Measurements from ENCODE around the gene E2F3.
A peak's percentile ranks its signal among the peaks of the same experiment; 100 is the strongest.
"Not testable (repeated sequence)": the region's sequence is repeated elsewhere in the genome, so short reads cannot be mapped to it uniquely, and the experiment has no call there.

E2F3 gene

DNA sequence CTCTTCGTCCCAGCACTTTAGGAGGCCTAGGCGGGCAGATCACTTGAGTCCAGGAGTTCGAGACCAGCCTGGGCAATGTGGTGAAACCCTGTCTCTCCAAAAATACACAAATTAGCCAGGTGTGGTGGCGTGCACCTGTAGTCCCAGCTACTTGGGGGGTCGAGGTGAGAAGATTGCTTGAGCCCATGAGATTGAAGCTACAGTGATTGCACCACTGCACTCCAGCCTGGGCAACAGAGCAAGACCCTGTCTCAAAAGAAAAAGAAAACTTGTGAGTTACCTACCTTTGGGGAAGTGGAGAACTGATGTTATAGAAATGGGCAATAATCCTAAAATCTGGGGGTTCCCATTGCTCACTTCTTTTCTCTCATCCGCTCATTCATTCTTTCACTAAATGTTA, 58.0 kb downstream of the E2F3 start:
- Mint-ChIP-seq H3K27me3 (no peaks in the 10 kb centered on the region), H3K9me3 (no peaks in the 10 kb centered on the region), H3K4me1 (ENCODE audit: low read depth) (peaks cover 12% of the 10 kb centered on the region), H3K36me3 (ENCODE audit: low read depth) (peaks cover 61% of the 10 kb centered on the region), H3K27ac (no peak overlapping the region), H3K4me3 (no peak overlapping the region)
- DNase-seq, result no peak

DNA sequence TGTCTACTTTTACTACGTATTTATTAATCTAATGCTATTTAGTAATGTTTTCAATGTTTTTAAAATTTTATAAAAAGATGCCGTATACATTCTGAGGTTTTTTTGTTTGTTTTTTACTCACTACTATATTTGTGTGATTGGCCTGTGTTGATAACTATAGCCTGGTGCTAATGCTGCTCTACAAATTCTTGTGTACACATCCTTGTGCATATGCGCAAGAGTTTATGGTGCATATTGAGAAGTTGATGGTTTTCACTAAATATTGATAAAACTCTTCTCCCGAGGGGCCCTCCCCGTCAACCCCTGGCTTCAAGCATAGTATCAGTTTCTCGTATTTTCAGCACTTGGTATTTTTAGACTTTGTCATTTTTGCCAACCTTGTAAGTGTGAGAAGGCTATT, 59.9 kb downstream of the E2F3 start:
- Mint-ChIP-seq H3K27me3 (no peaks in the 10 kb centered on the region), H3K4me3 (no peak overlapping the region), H3K36me3 (ENCODE audit: low read depth) (peaks cover 73% of the 10 kb centered on the region), H3K27ac (no peak overlapping the region), H3K9me3 (peaks cover 4% of the 10 kb centered on the region), H3K4me1 (ENCODE audit: low read depth) (peaks cover 9% of the 10 kb centered on the region)
- no peak for DNase-seq

- Mint-ChIP-seq H3K4me1 (ENCODE audit: low read depth) (peaks cover 20% of the 10 kb centered on the region), H3K36me3 (ENCODE audit: low read depth) (peaks cover 70% of the 10 kb centered on the region), H3K4me3 (no peak overlapping the region), H3K27ac (no peak overlapping the region), H3K27me3 (no peaks in the 10 kb centered on the region), H3K9me3 (peaks cover 4% of the 10 kb centered on the region)
- DNase-seq, result no peak
Measured at GRCh38 chr6:20463396-20463795, 61.7 kb downstream of the E2F3 start.

DNA sequence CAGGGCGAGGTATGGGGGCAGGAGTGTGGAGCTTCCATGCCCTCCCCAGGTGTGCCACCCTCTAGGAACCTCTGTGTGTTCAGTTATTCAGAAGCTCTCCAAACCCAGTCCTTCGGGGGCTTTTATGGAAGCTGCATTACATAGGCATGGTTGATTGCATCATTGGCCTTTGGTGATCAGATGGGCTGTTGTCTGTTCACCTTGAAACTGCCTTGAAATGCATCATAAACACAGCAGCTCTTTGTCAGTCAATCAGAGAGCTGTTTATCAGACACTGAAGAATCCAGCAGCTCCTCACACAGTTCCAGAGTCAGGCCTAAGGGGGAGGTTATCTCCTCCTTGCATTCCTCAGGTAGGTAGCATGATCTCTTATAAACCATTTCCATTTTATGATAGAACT, 62.4 kb downstream of the E2F3 start:
- peaks cover 20% of the 10 kb centered on the region for H3K4me1 Mint-ChIP-seq (ENCODE audit: low read depth)
- no peaks in the 10 kb centered on the region for H3K27me3 Mint-ChIP-seq
- DNase-seq, result no peak
- H3K27ac Mint-ChIP-seq, result no peak overlapping the region
- H3K9me3 Mint-ChIP-seq, result peaks cover 4% of the 10 kb centered on the region
- H3K36me3 Mint-ChIP-seq (ENCODE audit: low read depth), result peaks cover 69% of the 10 kb centered on the region
- no peak overlapping the region for H3K4me3 Mint-ChIP-seq

DNA sequence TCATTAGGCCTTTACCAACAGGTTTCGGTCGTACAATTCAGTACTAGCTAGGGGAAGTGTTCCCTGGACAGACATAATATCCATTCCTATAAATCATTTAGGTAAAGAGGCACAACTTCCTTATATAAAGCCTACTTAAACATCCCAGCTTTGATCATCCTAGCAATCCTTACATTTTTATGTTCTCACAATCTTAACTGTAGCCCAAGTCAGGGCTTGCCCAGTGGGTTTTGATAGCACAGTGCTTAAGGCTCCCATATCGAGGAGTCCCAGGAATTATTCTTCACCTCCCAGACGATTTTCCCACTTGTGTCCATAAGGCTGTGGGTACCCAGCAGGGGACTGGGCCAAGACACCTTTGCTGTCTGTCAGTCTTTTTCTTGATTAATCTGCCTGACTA, 63.2 kb downstream of the E2F3 start:
- no peak for DNase-seq
- peaks cover 64% of the 10 kb centered on the region for H3K36me3 Mint-ChIP-seq (ENCODE audit: low read depth)
- H3K4me1 Mint-ChIP-seq (ENCODE audit: low read depth), result peaks cover 20% of the 10 kb centered on the region
- H3K4me3 Mint-ChIP-seq, result no peak overlapping the region
- H3K27ac Mint-ChIP-seq, result peak overlapping the region; percentile 26
- peaks cover 4% of the 10 kb centered on the region for H3K9me3 Mint-ChIP-seq
- no peaks in the 10 kb centered on the region for H3K27me3 Mint-ChIP-seq

- H3K9me3 Mint-ChIP-seq, H3K27ac Mint-ChIP-seq, H3K4me3 Mint-ChIP-seq, DNase-seq, H3K27me3 Mint-ChIP-seq: not testable (repeated sequence)
- peaks cover 20% of the 10 kb centered on the region for H3K4me1 Mint-ChIP-seq (ENCODE audit: low read depth)
- H3K36me3 Mint-ChIP-seq (ENCODE audit: low read depth), result peaks cover 62% of the 10 kb centered on the region
Measured at GRCh38 chr6:20465616-20466015, 63.9 kb downstream of the E2F3 start.

DNA sequence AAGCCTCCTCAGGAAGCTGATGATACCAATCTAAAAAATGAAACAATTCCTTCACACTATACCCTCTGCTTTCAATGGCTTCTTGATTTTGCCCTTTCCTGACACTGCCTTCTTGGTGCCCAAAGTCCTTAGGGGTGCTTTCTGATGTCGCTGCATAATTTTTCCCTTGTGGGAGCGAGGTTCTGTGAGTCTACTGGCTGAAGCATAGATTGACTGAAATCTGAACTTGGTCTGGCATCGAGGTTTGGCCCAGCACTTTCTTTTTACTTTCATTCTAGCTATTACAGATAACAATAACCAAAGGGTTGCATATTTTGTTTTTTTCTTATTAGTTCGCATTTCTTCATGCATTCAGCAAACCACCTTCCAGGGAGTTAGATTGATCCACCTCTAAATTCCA, 65.8 kb downstream of the E2F3 start:
- peaks cover 20% of the 10 kb centered on the region for H3K4me1 Mint-ChIP-seq (ENCODE audit: low read depth)
- no peak overlapping the region for H3K4me3 Mint-ChIP-seq
- H3K27ac Mint-ChIP-seq, result peak overlapping the region; percentile 9
- no peak for DNase-seq
- H3K9me3 Mint-ChIP-seq, result peaks cover 4% of the 10 kb centered on the region
- peaks cover 52% of the 10 kb centered on the region for H3K36me3 Mint-ChIP-seq (ENCODE audit: low read depth)
- H3K27me3 Mint-ChIP-seq, result no peaks in the 10 kb centered on the region

DNA sequence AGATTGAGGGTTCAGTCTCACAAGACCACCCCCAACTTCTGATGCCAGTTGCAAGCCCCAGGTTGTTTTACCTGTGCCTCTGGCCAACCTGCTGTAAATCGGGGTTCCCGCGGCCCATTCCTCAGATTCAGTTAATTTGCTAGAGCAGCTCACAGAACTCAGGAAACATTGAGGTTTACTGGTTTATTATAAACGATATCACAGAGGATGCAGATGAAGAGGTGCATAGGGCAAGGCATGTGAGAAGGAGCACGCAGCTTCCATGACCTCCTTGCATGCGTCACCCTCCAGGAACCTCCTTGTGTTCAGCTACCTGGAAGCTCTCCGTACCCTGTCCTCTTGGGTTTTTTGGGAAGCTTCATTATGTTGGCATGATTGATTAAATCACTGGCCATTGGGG, 66.5 kb downstream of the E2F3 start:
- peaks cover 4% of the 10 kb centered on the region for H3K9me3 Mint-ChIP-seq
- DNase-seq, result no peak
- peaks cover 54% of the 10 kb centered on the region for H3K36me3 Mint-ChIP-seq (ENCODE audit: low read depth)
- no peak overlapping the region for H3K4me3 Mint-ChIP-seq
- H3K27me3 Mint-ChIP-seq, result no peaks in the 10 kb centered on the region
- no peak overlapping the region for H3K27ac Mint-ChIP-seq
- H3K4me1 Mint-ChIP-seq (ENCODE audit: low read depth), result peaks cover 19% of the 10 kb centered on the region

DNA sequence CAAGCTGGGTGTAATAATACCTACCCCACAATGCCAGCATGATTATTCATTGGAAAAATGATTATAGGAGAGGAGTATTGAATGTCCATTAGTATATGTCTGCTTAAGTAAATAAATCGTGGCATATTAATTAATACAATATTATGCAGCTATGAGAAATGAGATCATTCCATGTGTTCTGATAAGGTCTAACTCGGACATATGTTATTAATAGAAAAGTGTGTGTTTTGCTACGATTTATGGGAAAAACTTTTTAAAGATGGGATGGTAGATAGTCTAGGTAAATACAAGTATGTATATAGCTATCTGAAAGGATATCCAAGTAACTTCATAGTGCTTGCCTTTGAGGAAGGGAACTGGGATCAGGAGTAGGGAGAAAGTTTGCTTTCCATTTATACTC, 71.1 kb downstream of the E2F3 start:
- Mint-ChIP-seq H3K4me3 (no peak overlapping the region), H3K27ac (no peak overlapping the region), H3K9me3 (no peaks in the 10 kb centered on the region), H3K36me3 (ENCODE audit: low read depth) (peaks cover 29% of the 10 kb centered on the region), H3K4me1 (ENCODE audit: low read depth) (peaks cover 4% of the 10 kb centered on the region), H3K27me3 (no peaks in the 10 kb centered on the region)
- DNase-seq, result no peak

GRCh38 chr6:20473518-20473917, 71.8 kb downstream of the E2F3 start:
- Mint-ChIP-seq H3K4me3 (no peak overlapping the region), H3K36me3 (ENCODE audit: low read depth) (peaks cover 25% of the 10 kb centered on the region), H3K27me3 (no peaks in the 10 kb centered on the region), H3K9me3 (no peaks in the 10 kb centered on the region), H3K4me1 (ENCODE audit: low read depth) (no peaks in the 10 kb centered on the region), H3K27ac (no peak overlapping the region)
- DNase-seq, result no peak

GRCh38 chr6:20474874-20475542, 73.3 kb downstream of the E2F3 start:
- DNase-seq, result no peak
- Mint-ChIP-seq H3K9me3 (no peaks in the 10 kb centered on the region), H3K4me3 (no peak overlapping the region), H3K27ac (no peak overlapping the region), H3K36me3 (ENCODE audit: low read depth) (peaks cover 30% of the 10 kb centered on the region), H3K27me3 (no peaks in the 10 kb centered on the region), H3K4me1 (ENCODE audit: low read depth) (no peaks in the 10 kb centered on the region)

- Mint-ChIP-seq H3K4me3 (no peak overlapping the region), H3K9me3 (no peaks in the 10 kb centered on the region), H3K27ac (no peak overlapping the region), H3K27me3 (no peaks in the 10 kb centered on the region), H3K4me1 (ENCODE audit: low read depth) (no peaks in the 10 kb centered on the region), H3K36me3 (ENCODE audit: low read depth) (peaks cover 41% of the 10 kb centered on the region)
- DNase-seq, result no peak
Measured at GRCh38 chr6:20476501-20477043, 74.9 kb downstream of the E2F3 start.

- Mint-ChIP-seq H3K4me1 (ENCODE audit: low read depth) (no peaks in the 10 kb centered on the region), H3K9me3 (no peaks in the 10 kb centered on the region), H3K27ac (no peak overlapping the region), H3K36me3 (ENCODE audit: low read depth) (peaks cover 49% of the 10 kb centered on the region), H3K4me3 (no peak overlapping the region), H3K27me3 (no peaks in the 10 kb centered on the region)
- no peak for DNase-seq
Measured at GRCh38 chr6:20477485-20477884, 75.8 kb downstream of the E2F3 start.

DNA sequence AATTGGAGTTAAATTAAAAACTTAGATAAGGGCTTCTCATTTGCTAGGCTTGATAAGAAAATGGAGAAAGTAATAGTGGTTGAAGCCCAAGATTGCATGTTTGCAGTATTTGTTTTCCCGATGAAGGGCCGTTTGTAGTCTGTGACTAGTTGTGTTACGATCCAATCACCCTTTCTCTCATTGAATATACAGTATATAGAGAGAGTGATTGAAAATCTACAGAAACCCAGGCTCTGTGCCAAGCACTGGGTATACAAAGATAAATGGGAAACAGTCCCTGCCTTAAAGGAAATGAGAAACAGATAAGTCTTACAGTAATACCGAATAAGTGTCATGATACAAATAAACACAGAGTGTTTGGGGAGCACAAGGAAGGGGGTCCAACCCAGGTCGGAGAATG, 77.4 kb downstream of the E2F3 start:
- Mint-ChIP-seq H3K4me3 (no peak overlapping the region), H3K27ac (no peak overlapping the region), H3K27me3 (no peaks in the 10 kb centered on the region), H3K9me3 (no peaks in the 10 kb centered on the region), H3K36me3 (ENCODE audit: low read depth) (peaks cover 60% of the 10 kb centered on the region), H3K4me1 (ENCODE audit: low read depth) (no peaks in the 10 kb centered on the region)
- no peak for DNase-seq

GRCh38 chr6:20479526-20479925, 77.8 kb downstream of the E2F3 start:
- Mint-ChIP-seq H3K36me3 (ENCODE audit: low read depth) (peaks cover 62% of the 10 kb centered on the region), H3K4me1 (ENCODE audit: low read depth) (no peaks in the 10 kb centered on the region)
- no peak for DNase-seq

GRCh38 chr6:20481281-20481680, 79.6 kb downstream of the E2F3 start:
- no peak for DNase-seq
- Mint-ChIP-seq H3K9me3 (no peaks in the 10 kb centered on the region), H3K27me3 (no peaks in the 10 kb centered on the region), H3K4me1 (ENCODE audit: low read depth) (no peaks in the 10 kb centered on the region), H3K4me3 (no peak overlapping the region), H3K27ac (peak overlapping the region; percentile 50), H3K36me3 (ENCODE audit: low read depth) (peaks cover 77% of the 10 kb centered on the region)

More at GRCh38 chr6:20479526-20479925, 77.8 kb downstream of the E2F3 start:
- no peak overlapping the region for H3K27ac Mint-ChIP-seq
- no peaks in the 10 kb centered on the region for H3K27me3 Mint-ChIP-seq
- H3K9me3 Mint-ChIP-seq, result no peaks in the 10 kb centered on the region
- no peak overlapping the region for H3K4me3 Mint-ChIP-seq

All from activated T-cell treated with anti-CD3 and anti-CD28 coated beads, Interleukin-2, amount 50 U/mL, for 24 hours (primary cell).